ENCODE results near the gene PCK2.
A peak's percentile ranks its signal among the peaks of the same experiment; 100 is the strongest.

The PCK2 gene

DNA sequence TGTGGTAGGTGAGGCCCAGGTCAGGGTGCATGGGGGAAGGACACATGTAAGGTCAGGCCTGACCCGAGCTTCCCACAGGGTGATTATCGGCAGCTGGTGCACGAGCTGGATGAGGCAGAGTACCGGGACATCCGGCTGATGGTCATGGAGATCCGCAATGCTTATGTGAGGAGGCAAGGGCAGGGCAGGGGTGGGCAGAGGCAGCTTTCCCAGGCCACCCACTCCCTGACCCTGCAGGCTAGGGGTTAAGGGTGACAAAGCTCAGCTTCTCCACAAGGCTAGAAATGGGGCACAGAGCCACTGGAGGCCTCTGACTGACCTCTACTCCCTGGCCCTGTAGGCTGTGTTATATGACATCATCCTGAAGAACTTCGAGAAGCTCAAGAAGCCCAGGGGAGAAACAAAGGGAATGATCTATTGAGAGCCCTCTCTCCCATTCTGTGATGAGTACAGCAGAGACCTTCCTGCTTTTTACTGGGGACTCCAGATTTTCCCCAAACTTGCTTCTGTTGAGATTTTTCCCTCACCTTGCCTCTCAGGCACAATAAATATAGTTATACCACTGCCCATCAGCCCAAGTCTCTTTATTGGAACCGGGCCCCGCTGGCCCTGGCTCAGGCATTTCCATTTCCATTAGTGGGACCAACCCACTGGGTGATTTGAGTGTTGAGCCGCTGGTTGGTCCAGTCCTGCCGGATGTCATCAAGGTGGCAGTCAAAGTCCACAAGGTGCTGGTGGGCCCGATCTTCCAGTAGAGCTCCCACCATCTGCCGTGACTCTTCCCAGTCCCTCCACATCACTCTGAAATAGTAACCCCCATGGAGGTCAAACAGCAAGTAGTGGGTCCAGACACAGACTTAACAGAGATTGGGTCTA, 44.5 kb downstream of the PCK2 start:
- no peak overlapping the region for H3K27ac ChIP-seq
- TF ChIP-seq, protein P1, sequence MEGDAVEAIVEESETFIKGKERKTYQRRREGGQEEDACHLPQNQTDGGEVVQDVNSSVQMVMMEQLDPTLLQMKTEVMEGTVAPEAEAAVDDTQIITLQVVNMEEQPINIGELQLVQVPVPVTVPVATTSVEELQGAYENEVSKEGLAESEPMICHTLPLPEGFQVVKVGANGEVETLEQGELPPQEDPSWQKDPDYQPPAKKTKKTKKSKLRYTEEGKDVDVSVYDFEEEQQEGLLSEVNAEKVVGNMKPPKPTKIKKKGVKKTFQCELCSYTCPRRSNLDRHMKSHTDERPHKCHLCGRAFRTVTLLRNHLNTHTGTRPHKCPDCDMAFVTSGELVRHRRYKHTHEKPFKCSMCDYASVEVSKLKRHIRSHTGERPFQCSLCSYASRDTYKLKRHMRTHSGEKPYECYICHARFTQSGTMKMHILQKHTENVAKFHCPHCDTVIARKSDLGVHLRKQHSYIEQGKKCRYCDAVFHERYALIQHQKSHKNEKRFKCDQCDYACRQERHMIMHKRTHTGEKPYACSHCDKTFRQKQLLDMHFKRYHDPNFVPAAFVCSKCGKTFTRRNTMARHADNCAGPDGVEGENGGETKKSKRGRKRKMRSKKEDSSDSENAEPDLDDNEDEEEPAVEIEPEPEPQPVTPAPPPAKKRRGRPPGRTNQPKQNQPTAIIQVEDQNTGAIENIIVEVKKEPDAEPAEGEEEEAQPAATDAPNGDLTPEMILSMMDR (conservative IDR thresholded peaks at IDR 0.05): no peak
- no peak for TF ChIP-seq ZFX (IDR thresholded peaks at IDR 0.05)

DNA sequence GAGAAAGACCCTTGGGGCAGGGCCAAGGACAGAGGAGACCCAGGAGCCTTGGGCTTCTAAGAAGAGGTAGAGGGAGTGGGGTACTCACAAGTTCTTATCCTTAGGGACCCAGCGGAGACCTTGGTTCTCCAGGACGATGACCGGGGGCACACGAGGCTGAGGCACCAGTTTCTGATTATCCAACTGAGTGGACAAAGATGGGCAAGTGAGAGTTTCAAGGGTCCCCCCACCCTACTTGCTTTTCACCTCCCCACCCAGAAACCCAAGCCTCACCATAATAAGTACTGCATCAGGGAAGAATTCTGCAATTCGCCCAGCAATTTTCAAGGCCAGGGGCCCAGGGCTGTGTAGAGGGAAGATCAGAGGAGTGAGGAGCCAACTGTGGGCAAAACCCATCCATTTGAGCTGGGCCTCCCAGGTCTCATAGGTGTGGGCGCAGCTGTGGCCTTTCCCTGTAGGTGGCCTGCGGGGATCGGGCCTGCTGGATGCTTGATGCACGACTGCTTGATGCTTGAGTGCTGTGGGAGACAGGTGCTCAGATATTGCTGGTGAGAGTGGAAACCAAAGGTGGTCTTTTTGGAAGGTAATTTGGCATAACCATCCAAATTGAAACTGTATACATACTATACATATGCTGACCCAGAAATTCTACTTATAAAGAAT, 45.3 kb downstream of the PCK2 start:
- H3K27ac ChIP-seq: no peak overlapping the region; the same call in 1 of the 2 replicates
- TF ChIP-seq ZFX (IDR thresholded peaks at IDR 0.05): no peak
- TF ChIP-seq, protein P1 (conservative IDR thresholded peaks at IDR 0.05): no peak; the same call in 1 of the 2 replicates

GRCh38 chr14:24141097-24141880, 47.2 kb downstream of the PCK2 start, which contains the start of gene EMC9:
TSS of gene EMC9 (minus strand) at chr14:24141591. CDS start at chr14:24141304, 287 bp downstream.
- peak within 1 kb of the TSS; percentile 98 for H3K27ac ChIP-seq
- TF ChIP-seq, protein P1 (conservative IDR thresholded peaks at IDR 0.05): no peak; the same call in 1 of the 2 replicates
- peak; percentile 87 for TF ChIP-seq ZFX (IDR thresholded peaks at IDR 0.05)

- no peak overlapping the region for H3K27ac ChIP-seq
- no peak for TF ChIP-seq ZFX (IDR thresholded peaks at IDR 0.05)
- TF ChIP-seq, protein P1 (conservative IDR thresholded peaks at IDR 0.05): no peak
These were observed 49.4 kb downstream of the PCK2 start for GRCh38 chr14:24143511-24143910.

- no peak overlapping the region for H3K27ac ChIP-seq
- TF ChIP-seq ZFX (IDR thresholded peaks at IDR 0.05): no peak
These were observed 50.3 kb downstream of the PCK2 start for GRCh38 chr14:24144451-24144850.

- no peak for TF ChIP-seq ZFX (IDR thresholded peaks at IDR 0.05)
- TF ChIP-seq, protein P1 (conservative IDR thresholded peaks at IDR 0.05): no peak
- peak overlapping the region; percentile 88 for H3K27ac ChIP-seq
These were observed 51.1 kb downstream of the PCK2 start for GRCh38 chr14:24145219-24145618.

DNA sequence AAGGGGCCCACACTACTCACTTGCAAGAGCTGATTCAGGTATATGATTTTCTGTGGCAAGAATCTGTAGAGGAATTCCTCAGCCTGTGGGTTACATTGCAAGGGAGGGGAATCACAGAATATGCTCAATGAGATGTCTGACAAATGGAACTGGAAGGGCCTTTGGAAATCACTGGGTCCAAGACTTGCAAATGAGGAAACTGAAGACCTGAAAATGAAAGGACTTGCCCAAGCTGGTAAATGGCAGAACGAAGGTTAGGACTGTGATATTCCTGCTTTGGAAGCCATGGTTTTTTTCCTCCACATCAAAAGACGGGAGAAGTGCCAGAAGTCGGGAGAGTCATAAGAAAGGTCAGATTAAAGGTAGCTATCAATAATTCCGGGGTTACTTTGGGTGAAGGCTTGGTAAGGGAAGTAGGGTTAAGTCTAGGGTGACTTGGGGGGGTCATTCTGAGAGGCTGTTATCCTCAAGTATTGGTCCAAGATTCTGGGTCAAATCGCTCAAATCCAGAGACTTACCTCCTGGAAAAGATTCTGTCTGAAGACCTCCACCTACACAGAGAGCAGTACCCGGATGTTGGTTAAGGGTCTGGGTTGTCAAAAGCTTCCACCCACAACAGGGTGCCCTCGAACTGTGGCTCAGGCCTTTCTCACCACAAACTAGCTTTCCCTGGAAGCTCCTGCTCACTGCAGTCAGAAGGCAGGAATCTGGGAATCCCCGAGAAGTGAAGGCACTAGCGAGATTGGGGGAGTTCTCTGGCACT, 51.8 kb downstream of the PCK2 start:
- peak overlapping the region; percentile 88 for H3K27ac ChIP-seq
- TF ChIP-seq, protein P1 (conservative IDR thresholded peaks at IDR 0.05): no peak
- no peak for TF ChIP-seq ZFX (IDR thresholded peaks at IDR 0.05)
